ENCODE results near the gene POP4. TPM values are rescaled to one million over a fixed set of nuclear protein-coding genes. Genes with fewer than 3 reads are reported as not detected.

The POP4 gene, protein sequence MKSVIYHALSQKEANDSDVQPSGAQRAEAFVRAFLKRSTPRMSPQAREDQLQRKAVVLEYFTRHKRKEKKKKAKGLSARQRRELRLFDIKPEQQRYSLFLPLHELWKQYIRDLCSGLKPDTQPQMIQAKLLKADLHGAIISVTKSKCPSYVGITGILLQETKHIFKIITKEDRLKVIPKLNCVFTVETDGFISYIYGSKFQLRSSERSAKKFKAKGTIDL
- 65.9 and 89.9 TPM in 2 replicates for total RNA-seq

DNA sequence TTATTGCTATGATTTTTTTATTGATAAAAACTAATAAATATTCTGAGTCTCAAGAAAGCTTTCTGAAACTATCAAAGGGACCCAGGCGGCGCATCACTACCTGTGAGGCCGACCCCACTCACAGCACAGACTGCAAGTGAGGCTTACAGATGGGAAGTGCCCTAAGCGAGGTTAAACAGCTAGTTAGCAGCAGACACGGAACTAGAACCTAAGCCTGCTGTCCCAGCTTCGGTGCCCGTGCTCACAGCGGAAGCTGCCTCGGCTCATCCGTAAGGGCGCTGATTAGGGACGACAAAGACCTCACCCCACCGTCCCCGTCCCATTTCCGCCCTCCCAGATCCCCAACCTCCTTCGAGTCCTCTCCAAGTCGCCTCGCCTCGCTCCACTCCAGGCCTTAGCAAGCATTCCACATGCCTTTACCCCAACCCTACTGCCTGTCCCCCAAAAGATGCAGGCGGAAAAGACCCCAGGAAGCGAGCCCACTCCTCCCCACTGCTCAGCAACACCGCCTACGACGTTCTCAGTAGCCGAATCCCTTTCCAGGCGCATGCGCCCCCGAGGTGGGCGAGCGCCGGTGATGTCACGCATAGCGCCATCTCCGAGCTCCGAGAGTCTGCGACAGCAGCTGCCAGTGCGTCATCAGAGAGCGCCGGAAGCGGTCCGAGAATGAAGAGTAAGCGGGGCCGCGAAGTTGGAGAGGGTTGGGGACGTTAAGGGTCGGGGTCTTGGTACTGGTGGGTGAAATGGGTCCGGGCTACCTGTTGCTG is at the start of gene POP4:
TSS of gene POP4 (plus strand) at position 631 of the 767 bp plus-strand sequence. CDS start at position 667, 36 bp downstream.

DNA sequence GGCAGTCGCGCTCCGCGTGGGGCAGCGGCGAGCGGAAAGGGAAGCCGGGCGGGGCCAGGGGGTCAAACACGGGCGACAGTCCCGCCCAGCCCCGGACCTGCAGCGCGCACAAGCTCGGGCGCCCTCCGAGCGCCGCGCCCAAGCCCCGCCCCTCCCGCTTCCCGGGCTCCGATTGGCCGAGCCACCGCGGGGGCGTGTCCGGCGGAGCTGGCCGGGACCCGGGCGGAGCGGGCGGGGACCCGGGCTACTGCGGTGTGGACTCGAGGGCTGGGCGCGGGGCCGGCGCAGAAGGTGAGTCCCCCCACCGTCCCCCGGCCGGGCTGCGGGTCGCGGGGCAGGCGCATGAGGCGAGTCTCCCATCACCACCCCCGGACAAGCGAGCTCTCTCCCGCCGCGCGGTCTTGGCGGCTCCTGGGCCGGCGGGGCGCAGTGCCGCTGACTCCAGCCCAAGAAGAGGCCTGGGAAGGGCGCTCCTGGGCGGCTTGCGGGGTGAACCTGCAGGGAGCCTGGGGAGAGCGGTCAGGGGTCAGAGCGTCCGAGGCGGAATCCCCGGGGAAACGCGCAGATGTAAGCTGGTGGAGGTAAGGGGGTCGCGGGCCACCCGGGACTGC is 59.2 kb downstream of the POP4 start, which contains the start of gene PLEKHF1:
TSS of gene PLEKHF1 (plus strand) at position 247 of the 611 bp plus-strand sequence. CDS start 8,379 bp downstream, outside the sequence.

Other genes with a start within 250 kb of the POP4 start
- not detected in 2 replicates for gene VSTM2B, start 80.3 kb upstream of the POP4 start, total RNA-seq
- gene PLEKHF1, start 59.2 kb downstream of the POP4 start, total RNA-seq, result 7.1 and 10.4 TPM in 2 replicates
- 11.7 and 22.5 TPM in 2 replicates for gene C19orf12, start 109.0 kb downstream of the POP4 start, total RNA-seq
- 4.5 and 12.5 TPM in 2 replicates for gene CCNE1, start 205.7 kb downstream of the POP4 start, total RNA-seq

Measured in bladder microvascular endothelial cell (primary cell).